CD4-positive, alpha-beta T cell treated with Interferon alpha-2 for 1 hour (primary cell): ENCODE results near the gene TRIM47.

Source experiments
- DNase-seq, 2 donors: peaks; one replicate each; pipeline ENCODE4 v3.0.0-alpha.2; 2020 to 2022

Gene TRIM47, protein sequence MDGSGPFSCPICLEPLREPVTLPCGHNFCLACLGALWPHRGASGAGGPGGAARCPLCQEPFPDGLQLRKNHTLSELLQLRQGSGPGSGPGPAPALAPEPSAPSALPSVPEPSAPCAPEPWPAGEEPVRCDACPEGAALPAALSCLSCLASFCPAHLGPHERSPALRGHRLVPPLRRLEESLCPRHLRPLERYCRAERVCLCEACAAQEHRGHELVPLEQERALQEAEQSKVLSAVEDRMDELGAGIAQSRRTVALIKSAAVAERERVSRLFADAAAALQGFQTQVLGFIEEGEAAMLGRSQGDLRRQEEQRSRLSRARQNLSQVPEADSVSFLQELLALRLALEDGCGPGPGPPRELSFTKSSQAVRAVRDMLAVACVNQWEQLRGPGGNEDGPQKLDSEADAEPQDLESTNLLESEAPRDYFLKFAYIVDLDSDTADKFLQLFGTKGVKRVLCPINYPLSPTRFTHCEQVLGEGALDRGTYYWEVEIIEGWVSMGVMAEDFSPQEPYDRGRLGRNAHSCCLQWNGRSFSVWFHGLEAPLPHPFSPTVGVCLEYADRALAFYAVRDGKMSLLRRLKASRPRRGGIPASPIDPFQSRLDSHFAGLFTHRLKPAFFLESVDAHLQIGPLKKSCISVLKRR

DNA sequence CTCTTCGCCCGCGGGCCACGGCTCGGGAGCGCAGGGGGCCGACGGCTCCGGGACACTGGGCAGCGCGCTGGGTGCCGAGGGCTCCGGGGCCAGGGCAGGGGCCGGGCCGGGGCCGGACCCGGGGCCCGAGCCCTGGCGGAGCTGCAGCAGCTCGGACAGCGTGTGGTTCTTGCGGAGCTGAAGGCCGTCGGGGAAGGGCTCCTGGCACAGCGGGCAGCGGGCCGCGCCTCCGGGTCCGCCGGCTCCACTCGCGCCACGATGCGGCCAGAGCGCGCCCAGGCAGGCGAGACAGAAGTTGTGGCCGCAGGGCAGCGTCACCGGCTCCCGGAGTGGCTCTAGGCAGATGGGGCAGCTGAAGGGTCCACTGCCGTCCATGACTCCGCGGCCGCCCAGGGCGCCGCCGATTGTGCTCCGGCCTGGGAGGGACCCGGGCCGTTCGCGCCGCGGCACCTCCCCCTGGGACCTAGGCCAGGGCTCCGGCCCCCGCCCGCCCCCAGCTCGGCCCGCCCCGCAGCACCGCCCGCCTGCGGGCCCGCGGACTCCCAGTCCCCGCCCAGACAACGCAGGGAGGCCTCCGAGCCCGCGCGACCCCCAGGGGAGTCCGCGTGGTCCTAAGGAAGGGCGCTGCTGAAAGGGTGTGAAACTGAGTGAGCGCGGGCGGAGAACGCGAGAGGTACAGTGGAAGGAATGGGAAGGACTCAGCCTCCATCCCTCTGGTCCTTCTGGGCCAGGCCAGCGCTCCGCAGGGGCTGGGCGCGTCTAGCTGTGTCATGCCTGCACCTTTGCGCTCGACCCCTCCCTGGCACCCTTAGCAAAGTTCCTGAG lies at the start of gene TRIM47:
Gene TRIM47, minus strand, starts transcription at position 408 of the 825 bp plus-strand sequence. Its CDS starts 33 bp downstream, at position 375.
- DNase-seq: peak in 1 of 2 donors; percentile 18

DNA sequence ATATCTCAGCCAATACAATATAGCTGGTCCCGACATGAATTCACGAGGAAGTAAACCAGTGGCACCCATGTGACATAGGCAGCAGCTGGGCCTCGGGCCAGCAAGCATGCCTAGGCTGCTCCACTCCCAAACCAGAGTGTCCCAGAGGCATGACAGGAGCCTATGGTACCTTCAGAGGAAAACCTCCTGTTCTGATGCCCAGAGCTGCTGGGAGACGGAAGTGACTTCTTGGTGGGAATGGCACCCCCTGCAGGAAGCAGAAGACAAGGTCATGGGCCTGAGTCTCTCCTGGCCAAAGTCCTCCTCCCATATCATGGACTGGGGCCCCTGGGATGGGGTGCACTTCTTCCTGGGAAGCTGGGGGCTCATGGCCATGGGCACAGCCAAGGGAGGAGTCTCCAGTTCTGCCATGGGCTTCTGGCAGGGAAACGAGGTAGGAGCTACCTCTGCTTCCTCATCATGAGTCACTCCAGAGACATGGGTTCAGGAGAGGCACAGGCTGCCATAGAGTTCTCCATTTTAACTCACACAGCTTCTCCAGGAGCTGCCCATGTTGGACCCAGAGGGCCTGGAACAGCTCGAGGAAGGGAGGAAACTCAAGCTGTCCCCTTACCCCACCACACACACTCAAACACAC lies 49.0 kb upstream of the TRIM47 start:
- DNase-seq: peak in 1 of 2 donors; percentile 7

DNA sequence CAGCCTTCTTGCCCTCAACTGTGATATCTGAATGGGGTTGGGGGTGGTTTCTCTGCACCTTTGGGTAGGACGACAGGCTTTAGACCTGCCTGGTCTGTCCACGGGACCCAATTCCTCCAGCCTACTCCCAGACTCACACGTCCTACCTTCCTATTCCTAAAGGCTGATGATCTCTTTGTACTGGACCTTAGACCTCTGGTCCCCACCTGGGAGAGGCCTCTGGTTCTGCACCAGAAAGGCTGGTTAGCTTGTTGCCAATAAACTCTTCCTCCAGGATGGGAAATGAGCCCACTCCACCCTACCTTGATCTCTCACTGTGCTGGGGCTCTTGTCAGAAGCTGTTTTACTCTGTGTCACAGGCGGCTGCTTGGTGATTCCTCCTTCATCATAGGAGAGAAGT lies 48.1 kb upstream of the TRIM47 start:
- no peak for DNase-seq

DNA sequence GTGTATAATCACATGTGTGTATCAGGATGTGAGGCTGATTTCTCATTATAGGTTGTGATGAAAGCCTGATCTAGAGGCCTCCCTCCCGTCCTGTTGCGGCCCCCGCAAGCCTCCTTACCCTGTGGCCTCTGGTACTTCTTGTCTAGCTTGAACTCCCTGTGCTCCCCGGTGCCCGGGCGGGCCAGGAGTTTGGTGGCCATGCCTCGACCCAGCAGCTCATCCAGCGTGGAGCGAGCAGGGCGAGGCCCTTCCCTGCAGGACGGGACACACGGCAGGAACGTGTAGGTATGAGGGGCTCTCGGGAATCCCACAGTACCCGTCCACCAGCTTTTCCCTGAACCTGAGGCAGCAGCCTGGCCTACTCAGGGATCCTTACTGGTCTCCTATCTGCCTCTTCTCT lies 47.5 kb upstream of the TRIM47 start:
- no peak for DNase-seq

DNA sequence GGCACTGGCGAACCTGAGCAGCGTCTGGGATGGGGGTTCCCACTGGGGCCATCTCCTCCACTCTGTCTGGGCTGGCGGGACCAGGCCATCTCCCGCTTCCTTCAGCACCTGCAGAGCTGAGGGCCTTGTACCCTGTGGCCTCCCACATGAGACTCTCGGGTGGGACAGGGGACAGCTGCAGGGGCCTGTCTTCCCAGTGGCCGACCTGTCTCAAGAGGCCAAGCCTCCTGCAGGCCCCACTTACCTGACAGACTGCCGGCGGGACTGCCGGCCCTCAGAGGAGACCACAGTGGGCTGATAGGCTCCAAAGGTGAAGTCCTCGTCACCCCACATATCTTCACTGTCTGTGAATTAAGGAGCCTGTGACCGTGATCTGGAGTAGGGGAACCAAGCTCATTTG lies 46.7 kb upstream of the TRIM47 start:
- no peak for DNase-seq

DNA sequence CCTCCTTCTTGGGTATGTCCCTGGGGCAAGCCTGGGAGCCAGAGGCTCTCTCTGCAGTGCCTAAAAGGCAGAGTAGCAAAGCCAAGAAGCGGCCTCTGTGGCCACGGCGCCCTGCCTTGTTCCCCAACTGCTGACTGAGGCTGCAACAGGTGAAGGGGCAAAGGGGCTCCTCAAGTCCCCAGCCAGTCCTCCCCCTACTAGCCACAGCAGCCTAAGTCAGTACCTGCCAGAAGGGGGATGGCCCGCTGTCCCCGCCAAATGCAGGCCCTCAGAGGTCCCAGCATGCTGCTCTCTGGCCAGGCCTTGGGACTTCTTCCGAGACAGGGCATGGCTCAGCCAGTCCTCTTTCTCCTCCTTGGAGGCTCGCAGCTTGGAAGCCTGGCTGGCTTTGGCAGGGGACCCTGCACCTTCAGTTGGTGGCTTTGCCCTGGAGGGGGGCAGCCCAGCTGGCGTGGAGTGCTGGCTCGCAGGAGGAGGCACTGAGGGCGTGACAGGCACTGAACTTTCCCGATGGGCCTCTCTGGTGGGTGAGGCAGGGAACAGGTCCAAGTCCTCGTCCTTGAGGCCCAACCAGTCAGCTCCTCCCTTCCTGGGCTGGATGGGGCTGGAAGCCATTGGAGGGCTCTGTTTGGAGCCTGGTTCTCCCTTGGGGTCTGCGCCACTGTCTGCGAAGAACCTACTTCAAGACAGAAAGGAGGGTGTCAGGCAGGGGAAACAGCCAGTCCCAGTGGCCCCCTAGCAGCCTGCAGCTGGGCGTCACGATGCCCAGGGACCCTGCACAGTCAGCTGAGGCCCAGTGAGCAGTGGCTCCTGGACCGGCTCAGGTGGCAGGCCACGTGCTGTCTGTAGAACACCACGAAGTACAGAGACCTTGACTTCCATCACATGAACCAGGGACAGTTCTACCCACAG lies 44.8 kb upstream of the TRIM47 start:
- DNase-seq: no peak

DNA sequence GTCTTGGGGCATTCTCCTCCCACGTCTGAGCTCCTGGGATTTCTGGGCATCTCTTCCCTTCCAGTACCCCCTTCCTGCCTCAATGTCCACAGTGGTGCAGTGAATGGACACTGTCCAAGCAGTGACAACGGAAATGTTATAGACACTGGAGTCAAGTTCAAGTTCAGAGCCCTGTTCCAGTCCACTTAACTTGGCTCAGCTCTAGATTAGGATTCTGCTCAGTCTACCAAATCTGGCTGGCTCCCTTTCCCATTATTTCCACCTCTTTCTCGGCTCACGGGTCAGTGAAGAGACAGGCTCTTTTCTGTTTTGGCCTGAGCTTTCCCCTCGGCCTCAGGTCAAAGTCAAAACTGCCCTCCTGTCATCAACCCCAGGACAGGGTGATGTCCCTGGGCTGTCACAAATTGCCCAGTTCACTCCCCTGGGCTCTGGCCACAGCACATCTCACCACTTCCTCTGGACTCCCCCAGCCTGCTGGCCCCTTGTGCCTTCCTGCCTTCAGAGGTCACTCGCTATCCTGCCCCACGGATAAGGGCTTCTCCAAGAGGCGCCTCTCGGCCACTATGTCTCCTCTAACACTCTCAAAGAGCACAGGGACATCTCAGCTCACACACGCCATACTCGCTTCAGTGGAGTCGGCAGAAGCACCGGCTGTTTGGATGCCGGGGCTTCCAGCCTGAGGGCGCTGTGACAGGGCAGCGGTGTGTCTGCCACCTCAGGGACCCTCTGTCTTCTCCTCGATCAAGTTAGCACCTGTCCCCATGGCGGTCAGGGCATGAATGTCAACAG lies 44.0 kb upstream of the TRIM47 start:
- DNase-seq: no peak

DNA sequence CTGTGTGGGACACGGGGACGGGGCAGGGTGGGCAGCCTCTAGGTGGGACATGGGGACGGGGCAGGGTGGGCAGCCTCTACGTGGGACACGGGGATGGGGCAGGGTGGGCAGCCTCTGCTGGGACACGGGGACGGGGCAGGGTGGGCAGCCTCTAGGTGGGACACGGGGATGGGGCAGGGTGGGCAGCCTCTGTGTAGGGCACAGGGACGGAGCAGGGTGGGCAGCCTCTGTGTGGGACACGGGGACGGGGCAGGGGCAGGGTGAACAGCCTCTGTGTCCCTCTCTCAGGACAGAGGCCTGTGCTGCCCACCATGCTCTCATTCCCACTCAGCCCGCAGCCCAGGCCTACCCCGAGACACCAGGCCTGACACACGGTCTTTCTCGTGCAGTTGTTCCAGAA lies 43.2 kb upstream of the TRIM47 start:
- no peak for DNase-seq

DNA sequence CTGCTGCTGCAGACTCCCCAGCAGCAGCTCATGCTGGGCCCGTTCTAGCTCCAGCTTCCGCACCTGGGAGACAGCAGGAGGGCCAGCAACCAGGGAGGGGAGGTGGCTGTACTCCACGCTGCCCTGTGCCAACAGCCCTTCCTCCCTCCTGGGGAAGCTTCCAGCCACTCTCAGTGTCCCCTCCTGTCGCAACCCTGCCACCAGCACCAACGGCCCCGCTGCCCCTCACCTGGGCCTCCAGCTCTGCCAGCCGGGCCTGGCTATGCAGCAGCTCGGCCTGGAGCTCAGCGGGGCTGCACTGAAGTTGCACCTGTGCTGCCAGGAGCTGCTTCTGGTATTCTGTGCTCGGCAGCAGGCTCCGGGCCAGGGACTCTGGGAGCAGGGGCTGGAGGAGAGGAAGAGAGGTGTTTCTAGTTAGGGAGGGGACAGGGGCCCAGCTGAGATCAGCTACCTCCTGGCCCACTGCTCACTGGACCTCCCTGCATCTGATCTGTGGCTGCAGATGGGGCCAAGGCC lies 41.7 kb upstream of the TRIM47 start:
- DNase-seq: no peak

DNA sequence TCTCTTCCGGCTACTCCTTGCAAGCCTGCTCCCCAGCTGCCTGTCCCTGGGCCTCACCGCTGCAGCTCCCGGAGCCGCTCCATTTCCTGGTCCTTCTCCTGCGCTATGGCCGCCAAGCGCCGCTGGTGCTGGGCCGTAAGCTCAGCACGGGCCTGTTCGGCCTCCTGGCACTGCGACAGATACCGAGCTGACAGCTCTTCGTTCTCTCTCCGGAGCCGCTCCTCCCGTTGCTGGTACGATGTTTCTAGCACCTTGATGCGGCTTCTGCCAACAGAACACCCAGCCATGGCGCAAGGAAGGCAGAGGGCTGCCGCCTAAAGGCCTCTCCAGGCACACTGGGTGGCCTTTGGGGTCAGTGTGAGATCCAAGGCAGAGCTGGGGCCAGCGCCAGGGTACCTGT lies 41.2 kb upstream of the TRIM47 start:
- no peak for DNase-seq

DNA sequence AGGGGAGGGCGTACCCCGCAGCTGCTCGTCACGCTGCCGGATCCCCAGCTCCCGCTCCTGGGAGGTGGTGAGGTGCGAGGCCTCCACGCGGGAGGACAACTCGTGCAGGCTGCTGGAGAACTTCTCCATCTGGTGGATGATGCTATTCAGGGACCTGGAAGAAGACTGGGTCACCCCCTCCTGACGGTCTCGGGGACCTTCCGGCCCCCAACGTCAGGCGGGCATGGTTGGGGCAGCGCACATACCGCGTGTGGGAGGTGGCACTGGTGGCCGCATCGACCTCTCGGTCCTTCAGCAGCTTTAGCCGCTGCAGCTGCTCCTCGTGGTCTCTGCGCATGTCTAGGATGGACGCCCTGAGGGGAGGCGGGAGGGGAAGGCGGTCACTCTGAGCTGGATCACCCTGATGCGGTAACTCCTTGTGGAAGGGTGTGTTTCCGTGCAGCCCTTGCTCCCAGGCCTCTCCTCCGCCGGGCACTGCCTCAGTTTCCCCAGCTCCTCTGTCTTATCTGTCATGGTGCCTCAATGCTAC lies 39.6 kb upstream of the TRIM47 start:
- DNase-seq: no peak

DNA sequence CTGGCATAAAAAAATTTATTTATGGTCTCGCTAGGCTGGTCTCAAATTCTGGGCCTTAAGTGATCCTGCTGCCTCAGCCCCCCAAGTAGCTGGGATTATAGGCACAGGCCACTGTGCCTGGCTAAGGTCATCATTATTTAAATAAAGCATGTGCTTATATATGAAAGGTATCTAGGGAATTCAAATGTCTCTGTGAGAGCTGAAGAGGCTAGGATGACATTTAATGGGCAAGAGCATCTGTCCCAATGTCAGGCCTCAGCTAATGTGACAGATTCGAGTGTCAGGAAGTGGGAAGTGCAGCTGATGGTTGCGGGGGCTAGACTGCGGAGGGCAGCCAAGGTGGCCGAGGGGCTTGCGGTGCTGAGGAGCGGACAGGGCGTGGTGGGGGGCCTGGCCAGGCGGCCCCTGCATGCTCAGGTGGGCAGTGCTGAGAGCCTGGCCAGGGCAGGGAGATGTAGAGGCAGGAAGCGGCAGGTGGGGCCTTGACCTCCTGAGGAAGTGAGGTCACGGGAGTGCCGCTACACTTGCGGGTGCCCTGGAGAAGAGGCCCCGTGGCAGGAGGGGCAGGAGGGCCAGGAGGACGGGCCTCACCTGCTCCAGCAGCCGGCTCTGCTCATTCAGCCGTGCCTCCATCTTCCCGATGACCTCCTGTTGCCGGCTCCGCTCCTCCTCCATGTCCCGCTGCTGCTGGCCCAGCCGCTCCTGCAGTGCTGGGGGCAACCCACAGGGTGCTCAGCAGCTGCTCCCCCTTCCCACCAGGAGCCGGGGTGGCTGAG lies 38.9 kb upstream of the TRIM47 start:
- DNase-seq: no peak

DNA sequence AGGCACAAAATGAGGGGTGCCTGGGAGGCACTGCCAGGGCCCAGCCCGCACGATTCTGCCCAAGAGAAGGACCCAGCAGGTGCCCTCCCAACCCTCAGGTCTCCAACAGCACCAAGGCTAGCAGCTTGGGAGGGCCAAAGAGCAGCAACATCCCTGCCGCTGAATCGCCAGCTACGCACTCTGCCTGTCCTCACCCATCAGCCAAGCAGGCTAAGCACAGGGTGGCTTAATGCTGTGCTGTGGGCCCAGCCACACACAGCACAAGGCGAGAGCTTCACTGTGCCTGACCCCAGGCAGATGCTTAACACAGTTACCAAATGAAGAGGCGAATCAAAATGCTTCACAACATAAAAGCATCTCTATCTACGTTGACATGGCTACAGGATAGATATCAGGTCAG lies 36.9 kb upstream of the TRIM47 start:
- DNase-seq: no peak

DNA sequence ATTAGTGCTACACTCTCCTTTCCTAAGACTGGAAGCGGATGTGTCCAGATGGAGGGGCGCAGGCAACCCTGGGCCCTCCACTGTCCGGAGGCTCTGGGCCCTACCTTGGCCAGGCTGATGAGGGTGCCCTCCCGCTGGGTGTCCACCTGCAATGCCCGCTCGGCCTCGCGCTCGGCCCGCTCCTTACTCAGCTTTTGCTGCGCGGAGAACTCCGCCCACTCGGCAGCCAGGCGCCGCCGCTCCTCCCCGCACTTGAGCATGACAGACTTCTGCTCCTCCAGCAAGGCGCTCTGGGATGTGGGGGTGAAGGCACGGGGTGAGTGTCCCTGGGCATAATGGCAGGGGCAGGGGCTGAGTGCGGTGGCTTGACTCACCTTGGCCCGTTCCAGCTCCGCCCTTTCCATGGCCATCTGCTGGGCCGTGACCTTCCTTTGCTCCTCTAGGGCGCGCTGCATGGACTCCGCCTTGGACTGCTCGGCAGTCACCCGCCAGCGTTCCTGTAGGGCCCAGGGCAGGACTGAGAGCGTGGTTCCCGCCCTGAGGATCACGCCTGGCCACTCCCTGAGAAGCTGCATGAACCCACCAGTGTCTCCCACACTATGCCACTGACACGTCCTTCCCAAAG lies 36.4 kb upstream of the TRIM47 start:
- no peak for DNase-seq

DNA sequence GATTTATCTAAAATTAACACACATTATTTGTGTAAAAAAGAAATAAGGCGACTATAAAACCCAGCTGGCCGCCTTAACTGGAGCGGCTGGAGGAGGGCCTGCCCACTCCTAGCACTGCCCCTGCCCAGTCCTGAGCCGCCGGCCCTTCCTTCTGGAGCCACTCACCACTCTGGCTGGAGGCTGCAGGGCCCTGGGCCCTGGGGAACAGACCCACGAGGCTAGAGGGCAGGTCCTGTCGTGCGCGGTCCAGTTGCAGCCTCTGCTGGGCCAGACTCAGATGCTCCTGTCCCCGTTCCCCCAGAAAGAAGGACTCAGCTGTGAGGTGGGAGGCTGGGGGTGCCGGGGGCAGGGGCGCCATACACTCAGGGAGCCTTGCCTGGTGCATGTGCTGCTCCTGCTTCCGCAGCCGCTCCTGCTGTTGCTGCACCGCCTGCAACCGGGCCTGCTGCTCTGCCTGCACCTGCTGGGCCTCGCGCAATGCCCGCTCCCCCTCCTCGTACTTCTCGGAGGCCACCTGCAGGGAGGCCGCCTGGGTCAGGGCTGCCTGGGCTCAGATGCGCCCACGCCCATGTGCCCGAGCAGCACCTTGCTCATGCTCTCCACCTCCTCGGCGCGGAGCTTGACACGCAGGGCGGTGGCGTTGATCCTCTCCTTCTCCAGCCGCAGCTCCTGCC lies 35.3 kb upstream of the TRIM47 start:
- DNase-seq: no peak

DNA sequence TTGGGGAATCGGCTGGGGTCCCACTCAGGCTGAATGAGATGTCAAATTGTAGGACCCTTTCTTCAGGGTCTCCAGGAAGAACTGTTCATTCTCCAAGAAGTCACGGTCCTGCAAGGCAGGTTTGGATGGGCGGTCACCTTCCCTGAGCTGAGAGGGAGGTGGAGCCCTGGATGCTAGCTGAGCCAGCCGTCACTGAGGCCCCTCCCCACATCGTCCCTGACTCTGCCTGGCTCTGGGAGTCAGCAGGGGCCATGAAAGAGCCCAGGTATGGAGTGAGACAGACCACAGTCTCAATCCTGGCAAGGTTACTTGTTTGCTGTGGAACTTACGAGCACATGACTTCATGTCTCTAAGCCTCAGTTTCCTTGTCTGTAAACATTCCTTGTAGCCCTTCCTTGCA lies 32.3 kb upstream of the TRIM47 start:
- DNase-seq: no peak

DNA sequence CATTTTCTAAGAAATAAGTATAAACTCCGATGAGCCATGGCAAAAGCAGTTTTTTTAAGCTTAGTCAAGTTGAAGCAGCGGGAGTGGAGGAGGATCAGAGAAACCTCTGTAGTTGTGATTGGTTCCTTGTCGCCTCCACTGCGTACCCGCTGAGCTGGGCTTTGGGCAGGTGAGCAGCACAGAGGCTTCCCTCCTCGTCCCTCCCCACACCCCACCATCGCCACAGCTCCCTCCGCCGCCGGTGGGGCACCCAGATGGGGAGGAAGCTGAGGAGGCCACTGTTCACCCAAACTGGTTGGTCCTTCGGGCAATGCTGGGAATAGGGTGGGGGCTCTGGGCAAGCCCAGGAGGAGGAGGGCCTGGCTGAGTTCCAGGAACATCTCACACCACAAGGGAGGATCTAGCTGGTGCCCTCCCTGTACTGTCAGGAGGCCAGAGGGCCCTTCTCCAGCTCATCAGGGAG lies 31.5 kb upstream of the TRIM47 start:
- no peak for DNase-seq

DNA sequence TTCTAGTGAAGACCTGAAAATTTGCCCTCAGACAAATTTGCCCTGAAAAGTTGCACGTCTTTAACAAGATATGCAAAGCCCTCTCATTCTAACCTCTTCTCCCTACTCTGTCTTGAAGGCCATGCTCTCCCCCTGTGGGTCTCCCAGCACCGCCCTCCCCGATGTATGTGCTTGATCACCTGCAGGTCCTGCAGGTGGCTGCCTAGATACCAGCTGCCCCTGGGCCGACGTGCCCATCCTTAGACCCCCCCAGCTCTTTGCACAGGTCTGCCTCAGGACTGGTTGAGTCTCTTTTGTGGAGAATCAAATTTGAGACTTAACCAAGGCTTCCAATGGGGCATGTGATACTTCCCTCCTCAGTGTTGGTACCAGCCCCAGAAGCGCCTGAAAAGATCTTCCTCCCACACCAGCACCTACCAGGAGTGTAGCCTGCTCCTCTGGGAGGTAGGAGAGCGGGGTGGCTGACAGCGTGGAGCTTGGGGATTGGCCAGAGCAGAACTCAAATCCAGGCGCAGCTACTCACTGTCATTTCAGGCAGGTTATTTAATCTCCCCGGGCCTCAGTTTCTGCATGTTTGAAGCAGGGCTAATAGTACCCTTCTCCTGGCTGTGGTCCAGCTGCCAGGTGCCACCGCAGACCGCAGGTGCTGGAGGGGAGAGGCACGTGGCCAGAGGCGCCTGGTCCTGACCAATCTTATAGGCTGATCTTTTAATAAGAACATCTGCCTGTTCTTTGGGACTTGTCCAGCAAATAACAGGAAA lies 30.9 kb upstream of the TRIM47 start:
- no peak for DNase-seq
